ENCODE measurements around the gene MAJIN. TPM values are rescaled to one million over a fixed set of nuclear protein-coding genes. Genes with fewer than 3 reads are reported as not detected.

The MAJIN gene
- total and polyA plus RNA-seq, 10 of the 15 experiments (the other 5 are each of a cell fraction or from before 2014, with no cell fraction given), result 0.10 TPM; not detected in 9

DNA sequence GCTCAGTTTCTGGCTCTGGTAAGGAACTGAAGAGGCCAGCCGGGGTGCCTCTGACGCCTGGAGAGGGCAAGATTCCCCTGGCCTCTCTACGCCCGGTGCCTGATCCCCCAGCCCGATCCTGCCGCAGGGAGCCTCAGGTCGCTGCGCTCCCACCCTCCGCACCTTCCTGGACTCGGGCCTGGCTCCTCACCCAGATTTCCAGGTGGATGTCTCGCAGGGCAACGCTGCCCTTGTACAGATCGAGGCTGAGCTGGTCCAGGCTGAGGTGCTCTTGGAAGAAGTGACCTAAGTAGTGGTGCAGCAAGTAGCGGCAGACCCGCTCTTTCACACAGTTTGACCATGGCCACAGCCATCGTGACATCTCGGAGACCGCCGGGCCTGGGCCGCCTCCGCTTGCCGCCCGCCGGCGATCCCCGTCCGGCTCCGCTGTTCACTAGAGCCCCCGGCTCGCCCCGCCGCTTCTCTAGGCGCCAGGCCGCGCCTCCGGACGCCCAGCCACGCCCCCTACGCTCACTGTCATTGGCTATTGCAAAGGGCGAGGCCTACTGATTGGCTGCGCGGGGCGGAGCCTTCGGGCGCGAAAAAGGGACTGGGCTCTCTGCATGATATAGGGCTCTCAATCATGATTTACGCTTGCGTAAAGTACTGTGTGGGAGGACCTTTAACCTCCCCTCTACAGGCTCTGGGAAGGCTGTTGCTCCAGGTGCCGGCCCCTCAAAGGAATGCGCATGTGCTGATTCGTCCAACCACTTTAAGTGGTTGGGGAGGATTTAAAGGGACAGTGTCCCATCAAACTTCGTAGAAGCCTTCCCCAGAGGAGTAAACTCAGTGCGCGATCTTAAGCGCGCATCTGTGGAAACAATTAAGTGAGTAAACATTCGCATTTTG, 54.9 kb downstream of the MAJIN start, which contains the start of gene ATG2A (continued):
- no peak for TF ChIP-seq GABPA (IDR thresholded peaks at IDR 0.05; ENCODE audit: low read depth)
- peak; percentile 53; the same call in 1 of the 2 replicates for TF ChIP-seq ZSCAN29 (IDR thresholded peaks at IDR 0.05)
- TF ChIP-seq ZNF687 (IDR thresholded peaks at IDR 0.05), result no peak
- 0 out of 2 replicates have a peak, but pooled peaks have one; percentile 17 for TF ChIP-seq REST (IDR thresholded peaks at IDR 0.05; ENCODE audit: low read depth, low read length)
- no peak for TF ChIP-seq NFYA (IDR thresholded peaks at IDR 0.05; ENCODE audit: borderline replicate concordance, low read depth, low read length)
- TF ChIP-seq PKNOX1 (IDR thresholded peaks at IDR 0.05), result peak; percentile 93
- TF ChIP-seq HCFC1 (IDR thresholded peaks at IDR 0.05; ENCODE audit: low read length), result peak; percentile 69
- 0 out of 2 replicates have a peak, but pooled peaks have one; percentile 13 for TF ChIP-seq TCF12 (IDR thresholded peaks at IDR 0.05; ENCODE audit: low read depth, low read length)
- peak; percentile 97 for TF ChIP-seq LARP7 (IDR thresholded peaks at IDR 0.05)
- TF ChIP-seq MYC (IDR thresholded peaks at IDR 0.05; ENCODE audit: insufficient read depth, insufficient read length, insufficient replicate concordance, low read length, severe bottlenecking), result no peak
- no peak for TF ChIP-seq IRF4 (IDR thresholded peaks at IDR 0.05; ENCODE audit: low read depth, low read length)
- peak in 1 of 2 experiments; percentile 11; a peak in 1 of 3 replicates for TF ChIP-seq EGR1 (IDR thresholded peaks at IDR 0.05; ENCODE audit: borderline replicate concordance in 1 of 2, low read depth in 2 of 2, low read length in 2 of 2)
- no peak for TF ChIP-seq STAT1 (conservative IDR thresholded peaks at IDR 0.05)
- no peak for TF ChIP-seq KDM1A (IDR thresholded peaks at IDR 0.05; ENCODE audit: borderline replicate concordance)
- no peak for TF ChIP-seq RAD51 (IDR thresholded peaks at IDR 0.05)
- TF ChIP-seq CHD4 (IDR thresholded peaks at IDR 0.05), result no peak
- TF ChIP-seq ESRRA (IDR thresholded peaks at IDR 0.05; ENCODE audit: low read length), result no peak
- TF ChIP-seq NFIC (IDR thresholded peaks at IDR 0.05; ENCODE audit: low read depth, low read length), result no peak
- TF ChIP-seq MEF2B (IDR thresholded peaks at IDR 0.05; ENCODE audit: partially characterized antibody, poor library complexity, severe bottlenecking), result no peak
- no peak for TF ChIP-seq RAD21 (IDR thresholded peaks at IDR 0.05; ENCODE audit: insufficient read depth, low read depth, low read length)
- TF ChIP-seq SIN3A (IDR thresholded peaks at IDR 0.05; ENCODE audit: low read depth, low read length), result peak; percentile 80
